ENCODE measurements around the gene SGCA.

Gene SGCA

GRCh38 chr17:50194934-50195865, 29.4 kb downstream of the SGCA start:
- H3K9ac ChIP-seq (ENCODE audit: low read length): no peak overlapping the region
- no peak overlapping the region for H2AFZ ChIP-seq (ENCODE audit: low read length)
- no peaks in the 10 kb centered on the region for H3K36me3 ChIP-seq (replicated peaks; ENCODE audit: insufficient read depth, low read length)
- TF ChIP-seq EZH2 (optimal IDR thresholded peaks at IDR 0.05; ENCODE audit: low read depth, low read length): no peak
- TF ChIP-seq CTCF (IDR thresholded peaks at IDR 0.05; ENCODE audit: low read length): 0 out of 2 replicates have a peak, but pooled peaks have one; percentile 6
- H3K4me3 ChIP-seq (ENCODE audit: low read length): no peak overlapping the region
- H3K4me1 ChIP-seq (ENCODE audit: low read length): no peaks in the 10 kb centered on the region
- DNase-seq: no peak
- H3K27me3 ChIP-seq (replicated peaks; ENCODE audit: insufficient read depth, low read length): peaks cover 67% of the 10 kb centered on the region
- H4K20me1 ChIP-seq (ENCODE audit: insufficient read depth, low read length): no peaks in the 10 kb centered on the region
- peaks cover 7% of the 10 kb centered on the region; the same call in 1 of the 2 replicates for H3F3A ChIP-seq (ENCODE audit: insufficient read depth, low read length)
- no peaks in the 10 kb centered on the region for H3K79me2 ChIP-seq (ENCODE audit: low read length)
- no peaks in the 10 kb centered on the region for H3K9me3 ChIP-seq (replicated peaks; ENCODE audit: insufficient read depth, low read length)
- no peaks in the 10 kb centered on the region for H3K9me2 ChIP-seq (replicated peaks; ENCODE audit: insufficient read depth, low read length)
- H3K4me2 ChIP-seq (ENCODE audit: low read depth, low read length): no peak overlapping the region
- no peak overlapping the region for H3K27ac ChIP-seq (ENCODE audit: low read length)

- H3K4me3 ChIP-seq (ENCODE audit: low read length): no peak overlapping the region
- no peaks in the 10 kb centered on the region for H4K20me1 ChIP-seq (ENCODE audit: insufficient read depth, low read length)
- no peaks in the 10 kb centered on the region for H3K9me2 ChIP-seq (replicated peaks; ENCODE audit: insufficient read depth, low read length)
- H2AFZ ChIP-seq (ENCODE audit: low read length): no peak overlapping the region
- peaks cover 3% of the 10 kb centered on the region; the same call in 1 of the 2 replicates for H3K4me1 ChIP-seq (ENCODE audit: low read length)
- H3K36me3 ChIP-seq (replicated peaks; ENCODE audit: insufficient read depth, low read length): no peaks in the 10 kb centered on the region
- H3K9me3 ChIP-seq (replicated peaks; ENCODE audit: insufficient read depth, low read length): no peaks in the 10 kb centered on the region
- DNase-seq: no peak
- TF ChIP-seq EZH2phosphoT487 (IDR thresholded peaks at IDR 0.05; ENCODE audit: low read length) (no peak), EZH2 (optimal IDR thresholded peaks at IDR 0.05; ENCODE audit: low read depth, low read length) (no peak), CTCF (IDR thresholded peaks at IDR 0.05; ENCODE audit: low read length) (no peak)
- peaks cover 7% of the 10 kb centered on the region; the same call in 1 of the 2 replicates for H3F3A ChIP-seq (ENCODE audit: insufficient read depth, low read length)
- H3K4me2 ChIP-seq (ENCODE audit: low read depth, low read length): no peak overlapping the region
- no peak overlapping the region for H3K9ac ChIP-seq (ENCODE audit: low read length)
- H3K27ac ChIP-seq (ENCODE audit: low read length): no peak overlapping the region
- H3K79me2 ChIP-seq (ENCODE audit: low read length): no peaks in the 10 kb centered on the region
- H3K27me3 ChIP-seq (replicated peaks; ENCODE audit: insufficient read depth, low read length): peaks cover 62% of the 10 kb centered on the region
Measured at GRCh38 chr17:50196036-50196435, 30.2 kb downstream of the SGCA start.

GRCh38 chr17:50196826-50197225, 31.0 kb downstream of the SGCA start:
- TF ChIP-seq EZH2 (optimal IDR thresholded peaks at IDR 0.05; ENCODE audit: low read depth, low read length) (no peak), EZH2phosphoT487 (IDR thresholded peaks at IDR 0.05; ENCODE audit: low read length) (no peak), CTCF (IDR thresholded peaks at IDR 0.05; ENCODE audit: low read length) (no peak)
- no peaks in the 10 kb centered on the region for H3K9me3 ChIP-seq (replicated peaks; ENCODE audit: insufficient read depth, low read length)
- no peak overlapping the region for H3K4me3 ChIP-seq (ENCODE audit: low read length)
- no peak overlapping the region for H3K9ac ChIP-seq (ENCODE audit: low read length)
- peaks cover 4% of the 10 kb centered on the region; the same call in 1 of the 2 replicates for H3K4me1 ChIP-seq (ENCODE audit: low read length)
- no peak for DNase-seq
- H3F3A ChIP-seq (ENCODE audit: insufficient read depth, low read length): peaks cover 7% of the 10 kb centered on the region; the same call in 1 of the 2 replicates
- H3K27me3 ChIP-seq (replicated peaks; ENCODE audit: insufficient read depth, low read length): peaks cover 62% of the 10 kb centered on the region
- no peaks in the 10 kb centered on the region for H3K79me2 ChIP-seq (ENCODE audit: low read length)
- H3K36me3 ChIP-seq (replicated peaks; ENCODE audit: insufficient read depth, low read length): no peaks in the 10 kb centered on the region
- no peak overlapping the region for H3K27ac ChIP-seq (ENCODE audit: low read length)
- no peaks in the 10 kb centered on the region for H3K9me2 ChIP-seq (replicated peaks; ENCODE audit: insufficient read depth, low read length)
- no peak overlapping the region for H3K4me2 ChIP-seq (ENCODE audit: low read depth, low read length)
- no peak overlapping the region for H2AFZ ChIP-seq (ENCODE audit: low read length)
- H4K20me1 ChIP-seq (ENCODE audit: insufficient read depth, low read length): no peaks in the 10 kb centered on the region

All from MM.1S (cell line).